ENCODE measurements around the gene ZNF888.
A peak's percentile ranks its signal among the peaks of the same experiment; 100 is the strongest.
"Not testable (repeated sequence)": the region's sequence is repeated elsewhere in the genome, so short reads cannot be mapped to it uniquely, and the experiment has no call there.

The ZNF888 gene

GRCh38 chr19:52880895-52881389 lies 42.3 kb downstream of the ZNF888 start:
- no peak for DNase-seq (ENCODE audit: low read depth in 2 of 3, low spot score in 1 of 3)

GRCh38 chr19:52872996-52873395 lies 50.2 kb downstream of the ZNF888 start:
- DNase-seq (ENCODE audit: low read depth in 2 of 3, low spot score in 1 of 3) = not testable (repeated sequence)

DNA sequence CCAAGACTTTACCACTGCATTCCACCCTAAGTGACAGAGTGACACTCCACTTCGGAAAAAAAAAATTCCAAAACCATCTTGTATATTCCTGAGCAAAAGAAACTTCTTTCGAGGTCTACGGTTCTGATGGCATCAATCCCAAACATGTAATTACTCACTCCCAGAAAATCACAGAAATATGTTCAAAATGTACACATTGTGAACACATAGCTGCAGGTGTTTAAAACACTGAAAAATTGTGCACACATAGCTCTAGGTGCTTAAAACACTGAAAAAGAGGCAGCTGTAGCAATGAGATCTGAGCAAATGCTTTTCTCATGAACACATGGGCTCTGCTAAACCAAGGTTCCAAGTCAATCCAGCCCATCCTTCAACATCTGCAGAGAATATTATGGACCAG lies 51.8 kb downstream of the ZNF888 start:
- no peak for DNase-seq (ENCODE audit: low read depth in 2 of 3, low spot score in 1 of 3)

DNA sequence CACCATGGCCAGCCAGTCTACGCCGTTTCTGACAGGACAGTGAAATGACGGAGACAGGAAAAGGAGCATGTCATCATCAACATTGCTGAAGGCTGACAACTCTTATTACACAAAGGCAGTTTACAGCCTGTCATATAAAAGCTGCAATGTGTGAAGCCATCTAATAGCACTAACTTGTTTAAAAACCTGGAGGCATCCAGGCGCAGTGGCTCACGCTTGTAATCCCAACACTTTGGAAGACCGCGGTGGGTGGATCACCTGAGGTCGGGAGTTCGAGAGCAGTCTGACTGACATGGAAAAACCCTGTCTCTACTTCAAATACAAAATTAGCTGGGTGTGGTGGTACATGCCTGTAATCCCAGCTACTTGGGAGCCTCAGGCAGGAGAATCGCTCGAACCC lies 55.2 kb downstream of the ZNF888 start:
- DNase-seq (ENCODE audit: low read depth in 2 of 3, low spot score in 1 of 3) = not testable (repeated sequence)

DNA sequence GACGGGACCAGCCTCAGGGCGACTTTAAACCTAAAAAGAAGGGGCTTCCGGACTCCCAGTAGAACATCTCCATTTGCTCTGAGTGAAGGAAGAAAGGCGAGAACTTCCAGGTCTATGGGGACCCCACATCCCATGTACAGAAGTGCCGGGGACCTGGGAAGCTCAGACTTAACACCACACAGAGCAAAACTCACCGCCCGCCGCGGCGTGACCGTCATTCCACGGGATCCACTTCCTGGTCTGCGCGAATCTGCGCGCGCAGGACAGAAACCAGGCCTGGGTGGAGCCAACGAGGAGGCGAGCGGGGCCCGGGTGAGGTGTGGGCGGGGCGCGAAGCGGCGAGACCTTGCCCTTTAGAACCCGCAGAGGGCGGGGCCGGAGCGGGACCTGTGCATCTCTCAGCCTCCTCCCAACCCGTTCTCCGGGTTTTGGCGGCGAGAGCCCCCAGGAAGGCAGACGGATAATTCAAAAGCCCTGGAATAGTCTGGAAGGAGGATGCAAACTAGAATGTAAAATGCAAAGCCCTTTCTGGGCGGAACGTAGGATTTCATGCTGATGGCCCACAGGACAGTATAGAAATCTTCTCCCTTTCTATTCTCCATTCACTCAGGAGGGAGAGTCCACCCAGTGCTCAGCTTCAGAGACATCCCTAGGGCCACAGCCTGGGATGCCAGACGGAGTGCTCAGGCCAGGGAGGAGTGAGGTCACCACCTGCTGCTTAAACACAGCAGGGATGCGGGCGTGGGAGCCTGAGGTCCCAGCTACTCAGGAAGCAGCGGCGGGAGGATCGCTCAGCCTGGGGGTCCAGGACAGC lies 65.6 kb downstream of the ZNF888 start, which contains the start of gene ZNF468:
TSS of gene ZNF468 (minus strand) at position 242 of the 814 bp plus-strand sequence. CDS start 3,347 bp downstream, outside the sequence.
- DNase-seq (ENCODE audit: low read depth in 2 of 3, low spot score in 1 of 3) = peak; percentile 40 to 63 (median 52)

DNA sequence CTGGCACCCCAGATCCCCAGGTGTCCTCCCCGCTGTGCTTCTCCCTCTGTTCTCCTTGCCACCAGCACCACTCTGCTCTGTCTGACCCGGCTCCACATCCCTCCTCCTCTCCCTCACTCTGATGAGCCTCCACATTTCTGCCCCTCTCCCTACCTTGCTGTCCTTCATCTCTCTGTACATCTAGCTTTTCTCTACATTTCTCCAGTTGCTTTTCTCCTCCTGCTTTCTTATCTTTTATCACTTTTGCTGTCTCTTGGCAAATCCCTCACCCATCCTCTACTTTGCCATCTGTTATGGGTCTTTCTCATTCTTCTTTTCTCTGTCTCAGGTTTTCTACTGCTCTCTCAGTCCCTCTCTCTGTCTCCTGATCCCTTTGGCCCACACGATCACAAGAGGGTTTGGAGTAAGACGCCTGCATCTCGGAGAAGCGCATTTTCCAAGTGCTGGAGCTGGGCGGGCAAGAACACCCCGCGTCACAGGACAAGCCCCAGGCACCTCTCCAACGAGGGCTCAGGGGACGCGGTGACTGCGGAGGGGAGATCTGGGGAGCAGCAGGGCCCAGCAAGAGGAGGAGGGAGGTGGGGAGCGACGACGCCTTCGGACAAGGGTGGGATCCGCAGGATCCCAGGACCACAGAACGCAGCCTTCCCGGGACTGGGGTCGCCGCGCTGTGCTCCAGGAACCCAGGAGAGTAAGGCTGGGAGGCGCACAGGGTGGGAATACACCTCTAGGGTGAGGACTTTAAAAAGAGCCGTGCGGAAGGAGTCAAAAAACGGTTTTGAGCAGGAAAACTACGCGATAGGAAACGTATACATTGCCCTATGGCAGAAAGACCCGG lies 66.5 kb downstream of the ZNF888 start:
- DNase-seq (ENCODE audit: low read depth in 2 of 3, low spot score in 1 of 3) = peak in 1 of 3 donors; percentile 1
